Transverse colon (tissue), 4 donors: ENCODE results near the gene MYO18B. TPM values are rescaled to one million over a fixed set of nuclear protein-coding genes. Genes with fewer than 3 reads are reported as not detected.

Experiments
- DNase-seq: peaks from one replicate; pipeline ENCODE4 v3.0.0-alpha.2; 2019
- H3K27ac ChIP-seq, 4 donors: fragments of 200-600 bp; sonication (generic); 2 replicates each; pipeline ENCODE4 v1.5.1; 2016 to 2018; ENCODE audit warnings: inconsistent platforms in 4 of 4
- H3K27me3 ChIP-seq: fragments of 200-600 bp; sonication (generic); 2 replicates; pipeline ENCODE4 v1.5.1; 2017; ENCODE audit warnings: inconsistent platforms
- H3K36me3 ChIP-seq, 4 donors: fragments of 200-600 bp; sonication (generic); 2 replicates each; pipeline ENCODE4 v1.5.1; 2017 to 2019; ENCODE audit warnings: inconsistent platforms in 4 of 4
- H3K4me1 ChIP-seq, 4 donors: fragments of 200-600 bp; sonication (generic); 2 replicates each; pipeline ENCODE4 v1.5.1; 2017 to 2020; ENCODE audit warnings: inconsistent platforms in 4 of 4
- H3K4me3 ChIP-seq, 4 donors: fragments of 200-600 bp; sonication (generic); 1 replicate in 1 of 4; 2 replicates in 3 of 4; pipeline versions ENCODE4 v1.5.1 to v1.6.1; 2017 to 2019; ENCODE audit warnings: inconsistent platforms in 4 of 4
- H3K9me3 ChIP-seq, 2 donors: fragments of 200-600 bp; sonication (generic); 2 replicates each; pipeline ENCODE4 v1.5.1; 2017 to 2019; ENCODE audit warnings: inconsistent platforms in 2 of 2
- CTCF ChIP-seq, 5 experiments: fragments of 200-600 bp in 3 of 5; fragments of 450-650 bp in 2 of 5; sonication (generic) in 3 of 5; IDR thresholded peaks; 1 replicate in 2 of 5; 2 replicates in 3 of 5; pipeline ENCODE4 v1.5.1; 2016 to 2017; ENCODE audit warnings: antibody characterized with exemption in 5 of 5, inconsistent platforms in 3 of 5, mild to moderate bottlenecking in 2 of 5, moderate library complexity in 1 of 5
- EP300 ChIP-seq: sonication (generic); formaldehyde crosslinking; IDR thresholded peaks from one replicate; pipeline ENCODE4 v1.6.1; 2017; ENCODE audit warnings: antibody characterized with exemption, low read depth
- POLR2A ChIP-seq: fragments of 450-650 bp; IDR thresholded peaks from one replicate; pipeline ENCODE4 v1.6.1; 2016; ENCODE audit warnings: antibody characterized with exemption, mild to moderate bottlenecking, moderate library complexity
- POLR2AphosphoS5 ChIP-seq, 3 donors: sonication (generic); formaldehyde crosslinking; IDR thresholded peaks; one replicate each; pipeline ENCODE4 v1.6.1; 2016; ENCODE audit warnings: antibody characterized with exemption in 3 of 3
- WGBS, 2 donors: methylation state at CpG; one replicate each; pipeline ENCODE4 v1.1.5; 2018; ENCODE audit warnings: low coverage in 1 of 2; 5-methylcytosine and 5-hydroxymethylcytosine counted together
- in situ Hi-C, 4 donors: fragments of 200-750 bp; cut with MboI; loops; one replicate each; pipeline versions ENCODE4 v1.15.0 to v1.15.1; 2017; ENCODE audit warnings: low sequenced_read_pairs in 3 of 4, low pct_ligation_motif_present in 1 of 4, low pct_unique_long_range_greater_than_20kb in 1 of 4
- intact Hi-C: fragments of 100-400 bp; cut with DNase I; formaldehyde crosslinking; loops from one replicate; pipeline ENCODE4 v1.15.1; 2023; ENCODE audit warnings: low total_unique reads
- total RNA-seq, 4 donors: library from RNA; depleted of rRNA; stranded (reverse); fragments of >200 nt; gene quantifications; one replicate each; pipeline ENCODE4 v1.1.0, GENCODE V29; 2016

The MYO18B gene
- total RNA-seq, 4 donors from 2014 or later, result 0.27 TPM; not detected in 3

GRCh38 chr22:25841775-25842174 lies 99.8 kb downstream of the MYO18B start:
- Histone ChIP-seq H3K4me1 (no peaks in the 10 kb centered on the region), H3K4me3 (no peak overlapping the region), H3K36me3 (no peaks in the 10 kb centered on the region), H3K27ac (no peak overlapping the region), H3K9me3 (no peaks in the 10 kb centered on the region), H3K27me3 (no peaks in the 10 kb centered on the region)
- no peak for TF ChIP-seq POLR2AphosphoS5 (IDR thresholded peaks at IDR 0.05)
- TF ChIP-seq EP300, result no peak
- TF ChIP-seq CTCF (IDR thresholded peaks at IDR 0.05), result no peak
- TF ChIP-seq POLR2A, result no peak
- in situ Hi-C loops (no loop called here), intact Hi-C loops (no loop called here)
- WGBS, 2 donors, result 34% methylated on average over 7 of the region's 7 CpGs; no CpG with 5 or more reads in 1 of the 2 donors
- DNase-seq, result no peak

GRCh38 chr22:25843660-25844405 lies 101.8 kb downstream of the MYO18B start:
- H3K4me1 ChIP-seq, result no peaks in the 10 kb centered on the region
- no peak overlapping the region for H3K4me3 ChIP-seq
- DNase-seq, result no peak
- H3K9me3 ChIP-seq, result no peaks in the 10 kb centered on the region
- no peaks in the 10 kb centered on the region for H3K27me3 ChIP-seq
- no peaks in the 10 kb centered on the region for H3K36me3 ChIP-seq
- intact Hi-C loops (no loop called here), in situ Hi-C loops (no loop called here)
- no peak overlapping the region for H3K27ac ChIP-seq
- no peak for TF ChIP-seq CTCF (IDR thresholded peaks at IDR 0.05)
- no peak for TF ChIP-seq EP300
- no peak for TF ChIP-seq POLR2A
- 35 to 67% methylated on average over 4 to 11 of the region's 11 CpGs for WGBS, 2 donors

- no peak for DNase-seq
- H3K27ac ChIP-seq, result no peak overlapping the region
- in situ Hi-C loops (no loop called here), intact Hi-C loops (no loop called here)
- TF ChIP-seq POLR2A (no peak), EP300 (no peak), CTCF (IDR thresholded peaks at IDR 0.05) (no peak), POLR2AphosphoS5 (IDR thresholded peaks at IDR 0.05) (no peak)
- WGBS, 2 donors, result 69% methylated on average over 8 of the region's 8 CpGs; no CpG with 5 or more reads in 1 of the 2 donors
- H3K4me1 ChIP-seq, result no peaks in the 10 kb centered on the region
- H3K9me3 ChIP-seq, result no peaks in the 10 kb centered on the region
- H3K4me3 ChIP-seq, result no peak overlapping the region
- H3K36me3 ChIP-seq, result no peaks in the 10 kb centered on the region
- H3K27me3 ChIP-seq, result no peaks in the 10 kb centered on the region
Observed at GRCh38 chr22:25844601-25845000, 102.6 kb downstream of the MYO18B start.

- intact Hi-C loops, result no loop called here
- no peaks in the 10 kb centered on the region for H3K27me3 ChIP-seq
- no peak for DNase-seq
- H3K4me1 ChIP-seq, result no peaks in the 10 kb centered on the region
- WGBS, 2 donors, result 73 to 100% methylated on average over 1 to 9 of the region's 12 CpGs
- no peaks in the 10 kb centered on the region for H3K9me3 ChIP-seq
- in situ Hi-C loops, result no loop called here
- H3K4me3 ChIP-seq, result no peak overlapping the region
- no peaks in the 10 kb centered on the region for H3K36me3 ChIP-seq
- H3K27ac ChIP-seq, result no peak overlapping the region
- no peak for TF ChIP-seq CTCF (IDR thresholded peaks at IDR 0.05)
- TF ChIP-seq POLR2AphosphoS5 (IDR thresholded peaks at IDR 0.05), result no peak
- TF ChIP-seq POLR2A, result no peak
- TF ChIP-seq EP300, result no peak
Observed at GRCh38 chr22:25845985-25846745, 104.2 kb downstream of the MYO18B start.
